H4 (cell line): ENCODE results near the gene TMBIM4. TPM values are rescaled to one million over a fixed set of nuclear protein-coding genes. Genes with fewer than 3 reads are reported as not detected.

ENCODE experiments used
- DNase-seq: peaks from one replicate; pipeline ENCODE4 v3.0.0-alpha.2; 2015; ENCODE audit warnings: low spot score
- total RNA-seq: library from RNA; depleted of rRNA; stranded (reverse); fragments of >200 nt; shearing (Covaris generic); gene quantifications from 2 replicates; pipeline ENCODE4 v1.2.3, GENCODE V29; 2014

TMBIM4 gene
- total RNA-seq, 1 experiment from 2014 or later, result 182 TPM

DNA sequence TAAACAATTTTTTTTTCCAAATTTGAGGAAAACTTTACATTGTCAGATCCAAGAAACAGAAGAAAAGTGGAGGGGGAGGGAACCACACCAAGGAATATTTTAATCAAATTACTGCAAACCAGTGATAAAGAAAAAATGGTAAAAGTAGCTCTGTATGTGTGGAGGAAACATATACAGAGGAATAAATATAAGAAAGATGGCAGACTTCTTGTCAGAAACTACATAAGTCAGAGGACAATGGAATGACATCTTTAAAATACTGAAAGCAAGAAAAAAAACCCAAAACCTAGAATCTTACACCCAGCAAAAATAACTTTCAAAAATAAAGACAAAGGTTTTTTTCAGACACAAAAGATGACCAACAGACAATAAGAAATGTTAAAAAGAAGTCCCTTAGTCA is 29.1 kb downstream of the TMBIM4 start:
- DNase-seq, result no peak

DNA sequence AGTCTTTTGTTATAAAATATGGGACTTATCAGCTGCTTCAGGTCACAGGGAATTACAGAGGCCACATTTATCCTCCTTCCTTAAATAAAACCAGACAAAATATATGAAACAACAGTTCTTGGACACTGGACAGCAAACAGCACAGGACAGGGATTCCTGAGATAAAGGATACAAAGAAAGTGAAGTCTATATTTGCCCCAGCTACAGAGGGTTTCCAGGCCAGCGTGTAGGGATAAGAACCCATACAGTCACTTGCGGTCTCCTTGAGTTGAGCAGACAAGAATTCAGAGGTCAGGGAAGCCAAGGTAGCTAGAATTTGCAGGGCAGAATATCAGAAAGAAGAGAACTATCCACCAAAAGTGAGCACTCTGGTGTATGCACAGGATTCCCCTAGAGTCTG is 30.5 kb downstream of the TMBIM4 start:
- no peak for DNase-seq

- no peak for DNase-seq
These were observed 31.9 kb downstream of the TMBIM4 start for GRCh38 chr12:66137937-66138336.

DNA sequence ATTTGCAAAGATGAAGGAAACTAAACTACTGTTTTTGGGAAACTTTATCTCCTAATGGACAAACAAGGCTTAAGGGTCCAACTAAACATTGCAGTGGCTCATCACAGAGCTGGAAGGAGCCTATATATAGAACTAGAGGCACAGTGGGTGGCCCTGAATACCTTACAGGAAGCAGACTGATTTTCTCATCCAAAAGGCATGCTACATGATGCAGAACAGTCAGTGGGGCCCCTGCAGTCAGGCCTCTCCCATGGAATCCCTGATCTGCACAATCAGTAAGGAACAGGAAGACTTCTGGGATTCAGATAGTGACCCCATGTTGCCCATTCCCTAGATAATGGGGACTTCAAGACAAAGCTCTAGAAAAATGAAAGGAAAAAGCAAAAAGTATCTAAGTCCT is 37.4 kb downstream of the TMBIM4 start:
- peak; percentile 42 for DNase-seq

- DNase-seq, result no peak
These were observed 38.6 kb downstream of the TMBIM4 start for GRCh38 chr12:66131067-66131688.

DNA sequence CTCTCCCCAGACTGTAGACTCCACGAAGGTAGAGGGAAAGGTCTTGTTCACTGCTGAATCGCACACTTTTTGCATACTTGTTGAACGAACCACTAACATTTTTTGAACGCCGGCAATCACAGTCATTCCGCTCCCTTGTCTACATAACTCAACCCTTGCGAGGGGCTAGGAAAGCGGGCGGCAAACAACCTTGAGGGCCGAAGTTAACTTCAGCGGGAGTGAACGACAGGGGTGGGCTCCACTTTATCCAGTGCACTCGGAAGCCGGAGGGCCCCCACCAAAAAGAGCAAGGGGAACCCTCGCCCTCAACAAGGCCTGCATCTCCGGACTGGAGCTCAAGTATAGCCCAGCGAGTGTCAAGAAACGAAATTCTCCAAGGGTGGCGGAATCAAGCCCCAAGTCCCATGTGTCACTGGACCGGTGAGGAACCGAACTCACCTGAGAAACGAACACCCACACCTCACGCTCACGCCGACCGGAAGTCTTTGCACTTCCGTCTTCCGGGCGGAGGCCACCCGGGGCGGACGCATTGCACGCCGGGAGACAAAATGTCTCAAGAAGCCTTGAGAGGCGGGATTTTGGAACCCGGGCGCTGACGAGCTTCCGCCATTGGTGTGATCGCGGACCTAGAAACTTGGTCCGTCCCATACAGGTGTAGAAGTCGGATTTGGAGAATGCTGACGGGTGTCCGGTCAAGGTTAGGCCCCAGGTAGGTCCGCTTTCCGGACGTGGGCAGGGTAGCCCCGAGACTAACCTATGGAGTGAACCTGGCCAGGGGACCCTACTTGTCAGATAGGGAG is 39.3 kb downstream of the TMBIM4 start, which contains the start of gene LLPH:
Gene LLPH (minus strand): TSS at position 484 of the 800 bp plus-strand sequence. CDS start 1,644 bp downstream, outside the sequence.
- peak; percentile 84 for DNase-seq

GRCh38 chr12:66129934-66130266 is 39.9 kb downstream of the TMBIM4 start:
- DNase-seq, result no peak

DNA sequence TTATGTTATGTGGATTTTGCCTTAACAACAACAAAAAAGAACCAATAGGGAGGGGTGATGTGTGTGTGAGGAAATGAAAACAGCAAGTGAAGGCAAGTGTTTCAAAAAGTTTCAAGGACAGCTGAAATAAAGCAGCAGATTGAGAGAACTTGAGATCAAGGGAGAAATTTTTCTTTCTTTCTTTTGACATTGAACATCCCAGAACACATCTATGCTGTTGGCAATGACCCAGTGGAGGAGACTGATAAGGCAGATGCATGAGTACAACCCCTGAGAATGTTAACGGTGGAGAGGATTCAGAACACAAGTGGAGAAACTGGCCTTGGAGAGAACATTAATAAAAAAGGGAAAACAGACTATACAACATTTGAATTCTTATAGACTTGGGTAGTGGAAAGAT is 42.1 kb downstream of the TMBIM4 start:
- no peak for DNase-seq

DNA sequence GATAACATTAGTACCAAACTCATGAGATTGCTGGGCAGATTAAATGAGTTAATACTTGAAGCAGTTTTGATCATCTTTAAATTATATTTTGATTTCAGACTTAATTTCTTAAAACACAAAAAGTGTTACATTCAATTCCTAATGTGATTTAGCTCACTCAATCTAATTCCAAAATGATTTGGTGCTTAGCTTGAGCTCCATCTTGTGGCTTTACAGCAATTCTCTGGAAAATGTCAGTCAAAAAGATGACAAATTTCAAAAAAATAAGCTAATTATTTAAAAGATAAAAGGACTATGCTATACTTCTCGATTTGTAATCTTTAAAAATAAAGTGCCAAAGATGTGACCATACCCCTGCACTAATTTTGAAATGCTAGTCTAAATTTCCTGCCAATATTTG is 49.3 kb downstream of the TMBIM4 start:
- no peak for DNase-seq

DNA sequence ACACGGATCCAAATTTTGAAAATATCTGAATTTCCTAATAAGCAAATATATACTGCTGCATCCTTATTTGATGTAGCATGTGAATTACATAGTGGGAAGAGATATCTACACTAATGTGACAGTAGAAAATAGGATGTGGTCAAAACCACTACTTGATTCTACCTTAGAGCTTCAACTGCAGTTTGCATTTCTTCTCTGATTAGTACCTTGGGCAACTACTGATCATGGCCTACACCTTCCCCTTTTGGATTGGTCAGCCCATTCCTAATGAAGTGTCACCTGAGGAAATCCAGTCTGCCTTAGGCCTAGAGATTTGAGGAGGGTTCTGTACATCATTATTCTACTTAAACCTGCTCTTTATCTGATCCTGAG is 49.9 kb downstream of the TMBIM4 start:
- DNase-seq, result no peak

DNA sequence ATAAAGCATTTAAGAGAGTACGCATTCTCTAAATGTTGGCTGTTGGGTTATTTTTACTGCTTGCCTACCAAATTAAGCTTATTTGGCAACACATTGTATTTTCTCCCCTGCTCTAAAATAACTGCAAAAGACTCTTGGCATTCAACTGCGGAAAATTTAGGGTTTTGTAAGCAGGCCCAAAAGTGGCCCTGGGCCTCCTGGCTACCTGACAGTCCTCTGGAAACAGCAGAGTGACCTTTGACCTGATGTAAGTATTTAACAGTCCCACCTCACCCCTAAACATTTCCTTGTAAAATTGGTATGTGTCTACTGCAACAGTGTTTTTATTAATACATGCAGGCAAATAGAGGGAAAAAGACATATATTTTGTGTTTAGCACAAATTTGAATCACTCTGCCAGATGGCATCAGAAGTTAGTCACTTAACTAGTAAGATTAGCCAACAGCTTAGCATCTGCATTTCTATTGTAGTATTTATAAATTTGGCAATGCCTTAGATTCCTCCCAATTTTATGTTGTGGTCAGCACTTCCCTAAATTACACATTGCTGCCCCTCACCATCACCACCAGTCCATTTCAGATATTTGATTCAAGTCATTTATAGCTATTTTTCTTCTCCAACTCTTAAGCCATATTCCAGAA is 50.4 kb downstream of the TMBIM4 start:
- no peak for DNase-seq

DNA sequence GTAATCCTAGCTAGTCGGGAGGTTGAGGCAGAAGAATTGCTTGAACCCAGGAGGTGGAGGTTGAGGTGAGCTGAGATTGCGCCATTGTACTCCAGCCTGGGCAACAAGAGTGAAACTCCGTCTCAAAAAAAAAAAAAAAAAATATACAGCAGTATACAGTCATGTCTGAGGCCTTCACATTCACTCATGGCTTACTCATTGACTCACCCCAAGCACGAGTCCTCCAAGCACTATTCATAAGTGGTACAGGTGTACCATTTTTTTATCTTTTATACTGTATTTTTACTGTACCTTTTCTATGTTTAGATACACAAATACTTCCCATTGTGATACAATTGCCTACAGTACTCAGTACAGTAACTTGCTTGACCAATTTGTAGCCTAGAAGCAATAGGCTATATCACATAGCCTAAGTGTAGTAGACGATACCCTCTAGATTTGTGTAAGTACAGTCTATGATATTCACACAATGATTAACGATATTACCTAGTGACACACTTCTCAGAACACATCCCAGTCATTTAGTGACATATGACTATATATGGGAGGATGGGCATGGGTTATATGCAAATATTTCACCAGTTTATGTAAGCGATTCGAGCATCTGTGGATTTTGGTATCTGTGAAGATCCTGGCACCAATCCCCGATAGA is 51.4 kb downstream of the TMBIM4 start:
- DNase-seq, result no peak

DNA sequence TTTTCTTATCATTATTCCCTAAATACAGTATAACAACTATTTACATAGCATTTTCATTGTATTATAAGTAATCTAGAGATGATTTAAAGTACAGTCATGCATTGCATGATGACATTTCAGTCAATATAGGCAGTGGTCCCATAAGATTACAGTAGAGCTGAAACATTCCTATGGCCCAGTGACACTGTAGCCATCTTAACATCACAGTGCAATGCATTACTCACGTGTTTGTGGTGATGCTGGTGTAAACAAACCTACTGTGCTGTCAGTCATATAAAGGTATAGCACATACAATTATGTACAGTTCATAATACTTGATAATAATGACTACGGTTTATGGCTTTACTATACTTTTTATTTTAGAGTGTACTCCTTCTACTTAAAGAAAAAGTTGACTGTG is 52.6 kb downstream of the TMBIM4 start:
- no peak for DNase-seq

DNA sequence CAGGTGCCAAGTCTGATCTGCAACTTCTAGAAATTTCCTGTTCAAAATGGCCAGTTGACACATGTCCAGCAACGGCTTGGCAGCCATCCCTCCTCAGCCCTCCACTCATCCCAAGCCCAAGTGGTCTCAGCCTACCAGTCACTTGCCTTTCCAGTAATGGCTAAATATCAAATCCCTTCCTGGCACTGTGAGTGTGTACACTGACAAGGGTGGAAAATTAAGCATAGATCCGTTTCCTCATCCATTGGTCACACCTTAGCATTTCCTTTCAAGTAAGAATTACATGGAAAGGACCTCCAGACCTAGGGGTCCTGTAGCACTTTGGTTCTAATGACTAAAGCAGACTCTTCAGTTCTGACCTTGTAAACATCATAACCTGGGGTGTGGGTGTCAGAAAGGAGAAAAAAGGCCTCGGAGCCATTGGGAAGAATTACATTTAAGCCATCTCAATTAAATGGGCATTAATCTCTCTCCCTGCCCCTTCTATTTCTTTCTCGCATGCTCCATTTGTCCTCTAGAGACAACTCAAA is 54.7 kb downstream of the TMBIM4 start:
- DNase-seq, result no peak

DNA sequence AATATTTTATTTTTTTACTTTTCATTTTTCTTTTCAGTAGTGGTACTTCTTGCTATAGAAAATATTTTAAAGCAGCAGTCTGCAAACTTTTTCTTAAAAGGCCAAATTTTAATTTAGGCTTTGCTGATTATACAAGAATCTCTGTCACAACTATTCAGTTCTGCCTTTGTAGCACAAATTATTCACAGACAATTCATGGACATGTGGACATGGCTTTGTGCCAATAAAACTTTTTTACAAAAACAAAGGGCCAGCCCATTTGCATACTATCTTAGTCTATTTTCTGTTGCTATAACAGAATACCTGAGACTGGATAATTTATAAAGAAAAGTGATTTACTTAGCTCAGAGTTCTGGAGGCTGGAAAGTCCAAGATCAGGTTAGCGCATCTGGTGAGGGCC is 56.3 kb downstream of the TMBIM4 start:
- DNase-seq, result no peak

DNA sequence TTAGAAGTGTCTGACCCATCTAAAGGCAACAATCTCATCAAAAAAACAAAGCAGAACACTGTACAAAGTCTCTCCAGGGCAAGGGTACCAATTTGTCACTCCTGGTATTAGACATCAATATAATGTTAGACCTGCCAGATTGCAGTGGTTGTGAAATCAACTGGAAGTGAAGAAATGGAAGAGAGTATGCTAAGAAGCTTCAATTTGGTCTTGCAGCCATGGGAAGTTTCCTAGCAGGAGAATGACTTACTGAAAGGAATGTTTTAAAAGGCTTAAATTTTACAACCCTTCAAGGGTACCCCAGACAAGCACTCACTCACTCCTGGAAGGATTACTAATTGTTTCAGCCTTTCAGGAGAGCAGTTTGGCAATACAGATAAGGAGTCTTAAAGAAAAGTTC is 58.2 kb downstream of the TMBIM4 start:
- no peak for DNase-seq

DNA sequence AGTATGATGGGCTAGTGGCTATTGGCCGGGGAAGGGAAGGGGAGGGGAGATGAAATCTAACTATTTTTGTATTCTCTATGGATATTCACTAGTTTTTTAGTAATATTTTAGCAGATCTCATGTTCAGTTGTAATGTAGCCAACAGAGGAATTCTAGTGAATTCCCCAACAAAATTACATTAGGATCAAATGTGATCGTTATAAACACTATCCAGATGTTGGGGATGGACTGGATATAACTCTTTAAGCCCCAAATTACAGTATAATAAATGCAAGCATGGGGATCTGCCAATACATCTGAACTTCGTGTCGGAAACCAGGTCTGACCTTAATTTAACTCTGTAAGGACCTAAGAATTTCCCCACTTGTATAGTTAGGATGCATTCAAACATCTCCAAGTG is 60.7 kb downstream of the TMBIM4 start:
- no peak for DNase-seq

- DNase-seq, result no peak
These were observed 61.4 kb downstream of the TMBIM4 start for GRCh38 chr12:66108386-66108785.

DNA sequence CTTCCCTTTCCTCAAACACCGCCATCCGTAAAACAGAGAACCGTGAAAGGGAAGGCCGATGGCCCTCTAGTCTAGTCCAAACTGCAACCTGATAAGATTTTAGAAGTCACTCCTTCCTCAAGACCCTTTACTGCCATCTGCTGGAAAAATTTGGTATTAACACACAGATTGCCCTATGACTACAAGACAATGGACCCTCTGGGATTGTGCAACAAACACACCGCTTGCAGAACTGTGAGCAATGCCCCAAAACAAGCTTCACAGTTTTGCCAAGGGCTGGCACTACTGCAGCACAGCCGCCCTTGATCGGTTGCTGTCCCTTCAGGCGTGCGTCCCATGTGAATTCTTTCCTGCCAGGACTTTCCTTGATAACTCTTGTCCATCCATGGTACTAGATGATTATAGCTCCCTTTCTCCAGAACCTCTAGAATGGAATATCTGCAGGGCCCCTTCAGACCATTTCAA is 62.3 kb downstream of the TMBIM4 start:
- peak; percentile 88 for DNase-seq

DNA sequence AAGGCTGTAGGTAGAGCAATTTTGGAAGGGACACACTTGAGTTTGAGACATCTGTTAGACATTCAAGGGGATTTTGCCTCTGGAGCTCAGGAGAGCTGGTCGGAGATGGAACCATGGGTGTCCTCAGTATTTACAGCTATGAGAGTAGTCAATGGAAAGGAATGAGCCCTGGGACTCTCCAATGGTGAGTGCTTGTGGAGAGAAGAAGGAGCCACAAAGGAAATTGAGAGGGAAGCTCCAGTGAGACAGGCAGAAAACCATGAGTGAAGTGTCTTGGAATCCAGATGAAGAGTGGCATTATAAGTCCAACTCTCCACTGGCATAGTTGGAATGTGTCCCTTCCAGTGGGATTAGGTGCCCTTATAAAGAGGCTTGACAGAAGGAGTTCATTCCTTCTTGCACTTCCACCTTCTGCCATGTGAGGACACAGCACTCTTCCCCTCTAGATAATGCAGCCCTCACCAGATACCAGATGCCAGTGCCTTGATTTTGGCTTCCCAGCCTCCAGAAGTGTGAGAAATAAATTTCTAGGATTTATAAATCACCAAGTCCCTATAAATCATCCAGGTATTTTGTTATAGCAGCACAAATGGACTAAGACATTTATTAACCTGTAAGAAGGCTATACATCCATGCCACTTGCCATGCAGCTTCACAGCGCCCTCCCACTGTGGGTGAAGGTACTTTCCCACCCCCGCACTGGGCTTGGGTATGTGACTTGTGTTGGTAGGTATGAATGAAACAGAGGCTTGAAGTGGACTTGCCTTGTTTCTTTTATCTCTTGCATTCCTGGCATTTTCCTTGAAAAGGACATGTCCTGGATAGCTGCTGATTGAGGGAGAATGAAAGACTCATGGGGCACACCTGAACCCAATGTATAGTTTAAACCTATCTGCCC is 66.5 kb downstream of the TMBIM4 start:
- no peak for DNase-seq
